NB4 (cell line): ENCODE results near the gene EEF1AKMT1.

Experiments used
- DNase-seq: peaks from one replicate; pipeline ENCODE4 v3.0.0; 2010; ENCODE audit warnings: low read depth
- H3K4me3 ChIP-seq: one replicate; pipeline ENCODE4 v1.5.1; 2011; ENCODE audit warnings: mild to moderate bottlenecking, low read depth, low read length, moderate library complexity
- CTCF ChIP-seq: IDR thresholded peaks from one replicate; pipeline ENCODE4 v1.5.1; 2012; ENCODE audit warnings: low read depth, low read length
- MAX ChIP-seq: IDR thresholded peaks from 2 replicates; pipeline ENCODE4 v1.6.1; 2011; ENCODE audit warnings: low read depth, low read length
- MYC ChIP-seq: IDR thresholded peaks from 2 replicates; pipeline ENCODE4 v1.6.1; 2011; ENCODE audit warnings: low read depth, low read length
- POLR2A ChIP-seq: IDR thresholded peaks from 2 replicates; pipeline ENCODE4 v1.6.1; 2011; ENCODE audit warnings: mild to moderate bottlenecking; ENCODE audit not compliant: insufficient read length; ENCODE audit errors: extremely low read depth

The EEF1AKMT1 gene

GRCh38 chr13:20775961-20776360, 2.2 kb upstream of the EEF1AKMT1 start:
- TF ChIP-seq MAX = no peak
- no peak for TF ChIP-seq POLR2A
- TF ChIP-seq MYC = no peak
- no peak for TF ChIP-seq CTCF
- H3K4me3 ChIP-seq = no peak overlapping the region
- no peak for DNase-seq

GRCh38 chr13:20774746-20775145, 985 bp upstream of the EEF1AKMT1 start:
- no peak for DNase-seq
- no peak overlapping the region for H3K4me3 ChIP-seq
- TF ChIP-seq POLR2A (no peak), MYC (no peak), CTCF (no peak), MAX (no peak)

GRCh38 chr13:20772401-20773131, 1.2 kb downstream of the EEF1AKMT1 start:
- peak overlapping the region; percentile 85 for H3K4me3 ChIP-seq
- no peak for TF ChIP-seq MYC
- 0 out of 2 replicates have a peak, but pooled peaks have one; percentile 16 for TF ChIP-seq MAX
- peak; percentile 48 for DNase-seq

GRCh38 chr13:20769834-20770233, 3.9 kb downstream of the EEF1AKMT1 start:
- no peak for DNase-seq

GRCh38 chr13:20769091-20769490, 4.7 kb downstream of the EEF1AKMT1 start:
- TF ChIP-seq MAX = no peak
- no peak for TF ChIP-seq CTCF
- TF ChIP-seq MYC = no peak
- no peak for TF ChIP-seq POLR2A
- H3K4me3 ChIP-seq = no peak overlapping the region
- no peak for DNase-seq

More at GRCh38 chr13:20769834-20770233, 3.9 kb downstream of the EEF1AKMT1 start:
- TF ChIP-seq POLR2A (no peak), CTCF (no peak), MAX (no peak), MYC (no peak)
- no peak overlapping the region for H3K4me3 ChIP-seq

GRCh38 chr13:20767309-20767943, 6.3 kb downstream of the EEF1AKMT1 start:
- DNase-seq = no peak
- TF ChIP-seq CTCF = no peak
- no peak for TF ChIP-seq MYC
- TF ChIP-seq MAX = no peak
- TF ChIP-seq POLR2A = no peak
- H3K4me3 ChIP-seq = no peak overlapping the region
